GM19324 (cell line): ENCODE results near the gene OVCA2.

Experiments used
- ATAC-seq: cut with Tn5 transposase; IDR thresholded peaks from one replicate; pipeline ENCODE4 v1.9.1; 2021; ENCODE audit warnings: mild to moderate bottlenecking, moderate library complexity; ENCODE audit not compliant: unreplicated experiment, low FRiP score

Gene OVCA2

GRCh38 chr17:2081564-2081963 lies 39.7 kb downstream of the OVCA2 start:
- no peak for ATAC-seq

GRCh38 chr17:2082003-2082781 lies 40.4 kb downstream of the OVCA2 start:
- no peak for ATAC-seq

GRCh38 chr17:2083613-2084035 lies 41.8 kb downstream of the OVCA2 start:
- ATAC-seq: no peak

GRCh38 chr17:2084036-2084765 lies 42.4 kb downstream of the OVCA2 start:
- ATAC-seq: no peak

- ATAC-seq: no peak
Observed at GRCh38 chr17:2084766-2085647, 43.2 kb downstream of the OVCA2 start.

GRCh38 chr17:2085648-2085949 lies 43.8 kb downstream of the OVCA2 start:
- no peak for ATAC-seq

GRCh38 chr17:2086306-2086705 lies 44.5 kb downstream of the OVCA2 start:
- no peak for ATAC-seq

- ATAC-seq: no peak
Observed at GRCh38 chr17:2087597-2088211, 45.9 kb downstream of the OVCA2 start.

- ATAC-seq: peak; percentile 29
Observed at GRCh38 chr17:2089021-2089422, 47.2 kb downstream of the OVCA2 start.

GRCh38 chr17:2090210-2090641 lies 48.4 kb downstream of the OVCA2 start:
- no peak for ATAC-seq

- no peak for ATAC-seq
Observed at GRCh38 chr17:2090804-2091534, 49.1 kb downstream of the OVCA2 start.

GRCh38 chr17:2092253-2092652 lies 50.4 kb downstream of the OVCA2 start:
- ATAC-seq: no peak
